HEK293 (cell line): ENCODE results near the gene PITPNC1.

Source experiments
- CTCF ChIA-PET: fragments of 350-600 bp; formaldehyde crosslinking; extraction: SDS; loops from one replicate; lab custom pipeline; 2021; ENCODE audit warnings: antibody characterized with exemption; lab: Yijun Ruan, JAX
- POLR2A ChIA-PET: fragments of 300-600 bp; formaldehyde crosslinking; extraction: SDS; loops from one replicate; lab custom pipeline; 2020; ENCODE audit warnings: antibody characterized with exemption, inconsistent platforms; lab: Yijun Ruan, JAX
- H3K27ac ChIP-seq: fragments of 200-500 bp; sonication (Bioruptor generic); 2 replicates; pipeline ENCODE4 v1.5.1; 2014; ENCODE audit warnings: low read depth, low read length, control low read depth, inconsistent platforms; ENCODE audit errors: extremely low read depth
- H3K36me3 ChIP-seq, 2 experiments: fragments of 200-500 bp in 1 of 2; sonication (Bioruptor generic) in 1 of 2; 1 replicate in 1 of 2; 2 replicates in 1 of 2; pipeline ENCODE4 v1.5.1; 2014 to 2017; ENCODE audit warnings: inconsistent platforms in 2 of 2, low read length in 2 of 2; ENCODE audit not compliant: control insufficient read depth in 2 of 2, insufficient read depth in 1 of 2
- H3K4me1 ChIP-seq: fragments of 200-500 bp; sonication (Bioruptor generic); 2 replicates; pipeline ENCODE4 v1.5.1; 2014; ENCODE audit warnings: mild to moderate bottlenecking, low read length, inconsistent platforms; ENCODE audit not compliant: control insufficient read depth, insufficient read depth
- H3K4me3 ChIP-seq: 2 replicates; pipeline ENCODE4 v1.5.1; 2011; ENCODE audit warnings: low read depth, mild to moderate bottlenecking, control low read depth, low read length, moderate library complexity
- H3K9me3 ChIP-seq: fragments of 200-500 bp; sonication (Bioruptor generic); 2 replicates; pipeline ENCODE4 v1.5.1; 2014; ENCODE audit warnings: low read depth, low read length, inconsistent platforms; ENCODE audit not compliant: control insufficient read depth, insufficient read depth
- GLIS2 ChIP-seq: fragments of 450-650 bp; formaldehyde crosslinking; IDR thresholded peaks from 2 replicates; pipeline ENCODE4 v1.5.1; 2016; ENCODE audit warnings: missing biosample characterization, missing genetic modification characterization
- INSM2 ChIP-seq: fragments of 450-650 bp; formaldehyde crosslinking; IDR thresholded peaks from 2 replicates; pipeline ENCODE4 v1.5.1; 2016; ENCODE audit warnings: missing biosample characterization, missing genetic modification characterization
- KLF17 ChIP-seq: fragments of 450-650 bp; formaldehyde crosslinking; IDR thresholded peaks from 2 replicates; pipeline ENCODE4 v1.5.1; 2016; ENCODE audit warnings: missing biosample characterization, missing genetic modification characterization
- ZBTB49 ChIP-seq: fragments of 450-650 bp; formaldehyde crosslinking; IDR thresholded peaks from 2 replicates; pipeline ENCODE4 v1.5.1; 2016; ENCODE audit warnings: missing biosample characterization, missing genetic modification characterization, low read depth
- ZBTB6 ChIP-seq: fragments of 450-650 bp; formaldehyde crosslinking; IDR thresholded peaks from 2 replicates; pipeline ENCODE4 v1.5.1; 2017; ENCODE audit warnings: missing biosample characterization, missing genetic modification characterization
- ZFP37 ChIP-seq: fragments of 450-650 bp; formaldehyde crosslinking; IDR thresholded peaks from 2 replicates; pipeline ENCODE4 v1.5.1; 2016; ENCODE audit warnings: missing biosample characterization, missing genetic modification characterization
- ZIC2 ChIP-seq: fragments of 450-650 bp; formaldehyde crosslinking; IDR thresholded peaks from 2 replicates; pipeline ENCODE4 v1.5.1; 2016; ENCODE audit warnings: missing biosample characterization, missing genetic modification characterization
- ZNF138 ChIP-seq: fragments of 450-650 bp; formaldehyde crosslinking; IDR thresholded peaks from 2 replicates; pipeline ENCODE4 v1.5.1; 2016; ENCODE audit warnings: missing biosample characterization, missing genetic modification characterization, borderline replicate concordance
- ZNF140 ChIP-seq: fragments of 450-650 bp; formaldehyde crosslinking; IDR thresholded peaks from 2 replicates; pipeline ENCODE4 v1.5.1; 2016; ENCODE audit warnings: missing biosample characterization, missing genetic modification characterization
- ZNF2 ChIP-seq: fragments of 450-650 bp; formaldehyde crosslinking; IDR thresholded peaks from 2 replicates; pipeline ENCODE4 v1.5.1; 2016; ENCODE audit warnings: missing biosample characterization, missing genetic modification characterization
- ZNF202 ChIP-seq: fragments of 450-650 bp; formaldehyde crosslinking; IDR thresholded peaks from 2 replicates; pipeline ENCODE4 v1.5.1; 2016; ENCODE audit warnings: missing biosample characterization, missing genetic modification characterization, borderline replicate concordance
- ZNF426 ChIP-seq: fragments of 450-650 bp; formaldehyde crosslinking; IDR thresholded peaks from 2 replicates; pipeline ENCODE4 v1.5.1; 2017; ENCODE audit warnings: missing biosample characterization, missing genetic modification characterization, mild to moderate bottlenecking, inconsistent platforms, moderate library complexity
- ZNF501 ChIP-seq: fragments of 450-650 bp; formaldehyde crosslinking; IDR thresholded peaks from 2 replicates; pipeline ENCODE4 v1.5.1; 2016; ENCODE audit warnings: missing biosample characterization, missing genetic modification characterization
- ZNF510 ChIP-seq: fragments of 450-650 bp; formaldehyde crosslinking; IDR thresholded peaks from 2 replicates; pipeline ENCODE4 v1.5.1; 2018; ENCODE audit warnings: mild to moderate bottlenecking, missing genetic modification characterization, missing biosample characterization; ENCODE audit not compliant: insufficient replicate concordance
- ZNF530 ChIP-seq: fragments of 450-650 bp; formaldehyde crosslinking; IDR thresholded peaks from 2 replicates; pipeline ENCODE4 v1.5.1; 2016; ENCODE audit warnings: low read depth, missing biosample characterization, missing genetic modification characterization
- ZNF580 ChIP-seq: fragments of 450-650 bp; formaldehyde crosslinking; IDR thresholded peaks from 2 replicates; pipeline ENCODE4 v1.5.1; 2016; ENCODE audit warnings: missing biosample characterization, missing genetic modification characterization
- ZNF621 ChIP-seq: fragments of 450-650 bp; formaldehyde crosslinking; IDR thresholded peaks from 2 replicates; pipeline ENCODE4 v1.5.1; 2017; ENCODE audit warnings: missing biosample characterization, missing genetic modification characterization
- ZNF639 ChIP-seq: fragments of 450-650 bp; formaldehyde crosslinking; IDR thresholded peaks from 2 replicates; pipeline ENCODE4 v1.5.1; 2016; ENCODE audit warnings: missing biosample characterization, missing genetic modification characterization
- ZNF645 ChIP-seq: fragments of 450-650 bp; formaldehyde crosslinking; IDR thresholded peaks from 2 replicates; pipeline ENCODE4; 2016; ENCODE audit warnings: missing biosample characterization, missing genetic modification characterization
- ZNF660 ChIP-seq: fragments of 450-650 bp; IDR thresholded peaks from 2 replicates; pipeline ENCODE4 v1.5.1; 2018; ENCODE audit warnings: missing biosample characterization, mild to moderate bottlenecking, missing genetic modification characterization
- ZNF664 ChIP-seq: fragments of 450-650 bp; formaldehyde crosslinking; IDR thresholded peaks from 2 replicates; pipeline ENCODE4 v1.5.1; 2016; ENCODE audit warnings: missing biosample characterization, missing genetic modification characterization
- ZNF785 ChIP-seq: fragments of 450-650 bp; formaldehyde crosslinking; IDR thresholded peaks from 2 replicates; pipeline ENCODE4 v1.5.1; 2016; ENCODE audit warnings: missing biosample characterization, missing genetic modification characterization
- ZSCAN23 ChIP-seq: fragments of 450-650 bp; formaldehyde crosslinking; IDR thresholded peaks from 2 replicates; pipeline ENCODE4 v1.5.1; 2016; ENCODE audit warnings: missing biosample characterization, missing genetic modification characterization
- ZSCAN5A ChIP-seq: fragments of 450-650 bp; formaldehyde crosslinking; IDR thresholded peaks from 2 replicates; pipeline ENCODE4 v1.5.1; 2016; ENCODE audit warnings: missing biosample characterization, missing genetic modification characterization
- ZXDB ChIP-seq: fragments of 450-650 bp; formaldehyde crosslinking; IDR thresholded peaks from 2 replicates; pipeline ENCODE4 v1.5.1; 2016; ENCODE audit warnings: missing biosample characterization, missing genetic modification characterization

The PITPNC1 gene

GRCh38 chr17:67477687-67478086 lies 100.6 kb downstream of the PITPNC1 start:
- no peaks in the 10 kb centered on the region for H3K9me3 ChIP-seq
- no peak overlapping the region for H3K27ac ChIP-seq
- TF ChIP-seq ZNF785 (tag by site-specific recombination): no peak
- no peak for TF ChIP-seq ZFP37 (tag by site-specific recombination)
- no peak for TF ChIP-seq ZNF501
- TF ChIP-seq ZNF530: no peak
- TF ChIP-seq ZNF660 (tag by site-specific recombination): no peak
- TF ChIP-seq ZNF510 (tag by site-specific recombination): no peak
- no peak for TF ChIP-seq ZNF580 (tag by site-specific recombination)
- no peak for TF ChIP-seq ZXDB
- no peak for TF ChIP-seq ZNF2
- TF ChIP-seq ZNF140: no peak
- no peak for TF ChIP-seq KLF17
- TF ChIP-seq GLIS2 (tag by site-specific recombination): no peak
- TF ChIP-seq ZSCAN23 (tag by site-specific recombination): no peak
- no peak for TF ChIP-seq ZBTB6 (tag by site-specific recombination)
- no peak for TF ChIP-seq ZNF426 (tag by site-specific recombination)
- TF ChIP-seq INSM2 (tag by site-specific recombination): no peak
- no peak for TF ChIP-seq ZNF621 (tag by site-specific recombination)
- no peak for TF ChIP-seq ZNF138 (tag by site-specific recombination)
- no peaks in the 10 kb centered on the region for H3K36me3 ChIP-seq
- no peaks in the 10 kb centered on the region; the same call in 1 of the 2 replicates for H3K4me1 ChIP-seq
- H3K4me3 ChIP-seq: no peak overlapping the region
- ChIA-PET CTCF (interaction anchor here (1.1 to 5.9 kb wide), 3 partner anchors 90 to 103 kb away, joined by 7 to 68 read pairs (median 8); no protein-coding TSS in a partner anchor), POLR2A (no interaction called here)

GRCh38 chr17:67478401-67479041 lies 101.4 kb downstream of the PITPNC1 start:
- ChIA-PET POLR2A (no interaction called here), CTCF (interaction anchor here (1.1 to 5.9 kb wide), 3 partner anchors 91 to 104 kb away, joined by 7 to 68 read pairs (median 8); no protein-coding TSS in a partner anchor)
- Histone ChIP-seq H3K4me1 (no peaks in the 10 kb centered on the region; the same call in 1 of the 2 replicates), H3K9me3 (no peaks in the 10 kb centered on the region), H3K27ac (no peak overlapping the region), H3K36me3 (no peaks in the 10 kb centered on the region), H3K4me3 (no peak overlapping the region)
- TF ChIP-seq ZNF664 (tag by site-specific recombination): no peak
- no peak for TF ChIP-seq ZNF639 (tag by site-specific recombination)
- TF ChIP-seq ZNF645 (tag by site-specific recombination): no peak
- TF ChIP-seq ZNF202 (tag by site-specific recombination): no peak
- no peak for TF ChIP-seq ZNF2
- TF ChIP-seq ZIC2 (tag by site-specific recombination): no peak
- TF ChIP-seq ZNF785 (tag by site-specific recombination): no peak
- TF ChIP-seq ZSCAN5A: no peak
- TF ChIP-seq ZBTB49: no peak
